Fibroblast of the aortic adventitia (primary cell): ENCODE measurements around the gene PJA1. TPM values are rescaled to one million over a fixed set of nuclear protein-coding genes. Genes with fewer than 3 reads are reported as not detected.

Experiments used
- DNase-seq: peaks from one replicate; pipeline ENCODE4 v3.0.0-alpha.2; 2010; ENCODE audit warnings: low read depth
- H3K4me3 ChIP-seq: 2 replicates; pipeline ENCODE4 v1.5.1; 2011; ENCODE audit warnings: low read depth, mild to moderate bottlenecking, control low read depth, low read length, moderate library complexity
- total RNA-seq: library from RNA; depleted of rRNA; stranded (reverse); fragments of >200 nt; gene quantifications from 2 replicates; pipeline ENCODE4 v1.2.3, GENCODE V29; 2012; ENCODE audit warnings: low replicate concordance
- TF ChIP-seq, protein P1 (sequence below): IDR thresholded peaks from 2 replicates; pipeline ENCODE4 v1.5.1; 2011; ENCODE audit warnings: mild to moderate bottlenecking, low read length, control low read depth, inconsistent platforms; ENCODE audit not compliant: insufficient read depth

Gene PJA1, protein sequence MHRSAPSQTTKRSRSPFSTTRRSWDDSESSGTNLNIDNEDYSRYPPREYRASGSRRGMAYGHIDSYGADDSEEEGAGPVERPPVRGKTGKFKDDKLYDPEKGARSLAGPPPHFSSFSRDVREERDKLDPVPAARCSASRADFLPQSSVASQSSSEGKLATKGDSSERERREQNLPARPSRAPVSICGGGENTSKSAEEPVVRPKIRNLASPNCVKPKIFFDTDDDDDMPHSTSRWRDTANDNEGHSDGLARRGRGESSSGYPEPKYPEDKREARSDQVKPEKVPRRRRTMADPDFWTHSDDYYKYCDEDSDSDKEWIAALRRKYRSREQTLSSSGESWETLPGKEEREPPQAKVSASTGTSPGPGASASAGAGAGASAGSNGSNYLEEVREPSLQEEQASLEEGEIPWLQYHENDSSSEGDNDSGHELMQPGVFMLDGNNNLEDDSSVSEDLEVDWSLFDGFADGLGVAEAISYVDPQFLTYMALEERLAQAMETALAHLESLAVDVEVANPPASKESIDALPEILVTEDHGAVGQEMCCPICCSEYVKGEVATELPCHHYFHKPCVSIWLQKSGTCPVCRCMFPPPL
- 15.7 and 31.2 TPM in 2 replicates for total RNA-seq

DNA sequence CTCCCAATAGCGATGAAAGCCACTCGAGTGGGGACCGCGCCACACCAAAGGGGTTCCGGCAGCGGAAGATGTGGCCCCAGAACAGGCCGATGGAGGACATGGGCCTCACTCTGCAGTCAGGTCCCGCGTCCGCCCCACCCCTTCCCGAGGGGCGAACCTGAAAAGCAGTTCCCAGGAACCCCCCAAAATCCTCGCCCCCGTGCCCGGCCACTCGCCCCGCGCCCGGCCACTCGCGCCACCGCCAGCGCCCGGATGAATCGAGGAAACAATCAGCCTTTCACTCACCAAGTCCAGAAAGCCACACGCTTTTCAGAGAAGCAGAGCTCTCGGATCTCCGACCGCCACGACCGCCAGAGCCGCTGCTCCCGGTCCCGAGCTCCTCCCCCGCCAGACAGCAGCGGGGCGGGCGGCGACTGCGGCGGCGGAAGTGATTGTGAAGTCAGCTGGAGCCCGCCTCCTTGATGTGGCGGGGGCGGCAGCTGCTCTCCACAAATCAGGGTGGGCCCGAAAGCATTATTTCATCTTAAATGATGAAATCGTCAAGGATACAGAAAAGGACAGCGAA lies at the start of gene PJA1:
Gene PJA1, minus strand, starts transcription at position 367 of the 565 bp plus-strand sequence. CDS start 2,380 bp downstream, outside the sequence.
- peak; percentile 64 for DNase-seq
- peak within 1 kb of the TSS; percentile 77 for H3K4me3 ChIP-seq
- TF ChIP-seq, protein P1, sequence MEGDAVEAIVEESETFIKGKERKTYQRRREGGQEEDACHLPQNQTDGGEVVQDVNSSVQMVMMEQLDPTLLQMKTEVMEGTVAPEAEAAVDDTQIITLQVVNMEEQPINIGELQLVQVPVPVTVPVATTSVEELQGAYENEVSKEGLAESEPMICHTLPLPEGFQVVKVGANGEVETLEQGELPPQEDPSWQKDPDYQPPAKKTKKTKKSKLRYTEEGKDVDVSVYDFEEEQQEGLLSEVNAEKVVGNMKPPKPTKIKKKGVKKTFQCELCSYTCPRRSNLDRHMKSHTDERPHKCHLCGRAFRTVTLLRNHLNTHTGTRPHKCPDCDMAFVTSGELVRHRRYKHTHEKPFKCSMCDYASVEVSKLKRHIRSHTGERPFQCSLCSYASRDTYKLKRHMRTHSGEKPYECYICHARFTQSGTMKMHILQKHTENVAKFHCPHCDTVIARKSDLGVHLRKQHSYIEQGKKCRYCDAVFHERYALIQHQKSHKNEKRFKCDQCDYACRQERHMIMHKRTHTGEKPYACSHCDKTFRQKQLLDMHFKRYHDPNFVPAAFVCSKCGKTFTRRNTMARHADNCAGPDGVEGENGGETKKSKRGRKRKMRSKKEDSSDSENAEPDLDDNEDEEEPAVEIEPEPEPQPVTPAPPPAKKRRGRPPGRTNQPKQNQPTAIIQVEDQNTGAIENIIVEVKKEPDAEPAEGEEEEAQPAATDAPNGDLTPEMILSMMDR = no peak

DNA sequence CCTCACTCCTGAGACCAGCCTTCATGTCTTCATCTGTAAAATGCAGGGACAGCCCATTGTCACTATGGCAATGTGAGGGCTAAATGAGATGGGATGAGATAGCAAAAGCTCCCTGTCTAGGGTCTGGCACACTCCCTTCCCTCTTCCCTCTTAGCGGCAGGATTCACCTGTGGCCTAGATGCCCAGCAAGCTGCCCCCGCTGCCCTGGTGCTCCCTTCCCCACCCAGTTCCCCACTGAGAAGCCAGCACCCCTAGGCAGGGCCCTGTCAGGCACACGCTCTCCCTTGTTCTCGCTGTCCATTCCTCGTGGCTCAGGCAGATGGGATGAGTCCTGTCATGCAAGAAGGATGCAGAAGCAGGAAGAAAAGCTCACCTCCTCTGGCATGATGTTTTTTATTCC lies 49.2 kb upstream of the PJA1 start:
- TF ChIP-seq, protein P1 = no peak
- no peak overlapping the region for H3K4me3 ChIP-seq
- DNase-seq = no peak

DNA sequence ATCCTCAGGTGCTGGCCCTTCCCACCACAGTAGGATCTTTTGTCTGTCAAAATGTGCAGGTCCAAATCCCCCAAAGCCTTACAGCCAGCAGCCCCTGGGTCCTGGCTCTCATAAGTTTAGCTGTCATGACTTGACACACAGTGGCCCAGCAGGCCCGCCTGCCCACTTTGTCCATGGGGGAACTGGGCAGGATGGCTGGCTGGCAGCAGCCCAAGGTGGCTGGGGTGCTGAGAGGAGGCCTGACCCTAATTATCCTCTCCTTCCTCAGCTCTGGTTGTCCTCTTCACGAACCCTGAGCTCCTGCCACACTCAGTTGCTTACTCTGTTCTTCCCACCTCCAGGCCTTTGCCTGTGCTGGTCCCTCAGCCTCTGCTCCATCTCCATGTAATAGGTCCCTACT lies 46.4 kb upstream of the PJA1 start:
- H3K4me3 ChIP-seq = no peak overlapping the region
- TF ChIP-seq, protein P1 = no peak
- DNase-seq = no peak

DNA sequence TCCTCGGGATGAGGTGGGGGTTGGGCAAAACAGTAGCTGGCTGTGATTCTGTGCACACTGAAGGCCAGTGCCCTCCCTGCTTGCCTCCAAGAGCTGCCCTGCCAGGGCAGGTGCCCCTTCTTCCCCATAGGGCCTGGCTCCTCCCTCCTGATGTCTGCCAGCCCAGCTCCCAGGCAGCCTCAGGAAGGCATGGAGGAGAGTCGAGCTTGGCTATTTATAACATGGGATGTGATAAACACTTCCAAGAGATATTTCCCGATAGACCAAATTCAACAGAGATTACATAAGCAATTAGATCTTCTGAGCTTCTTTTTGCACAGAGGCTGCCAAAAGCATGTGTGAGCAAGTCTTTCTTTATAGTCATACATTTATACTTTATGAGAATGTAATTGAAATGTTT lies 45.3 kb upstream of the PJA1 start:
- TF ChIP-seq, protein P1 = no peak
- DNase-seq = peak; percentile 17
- no peak overlapping the region for H3K4me3 ChIP-seq

DNA sequence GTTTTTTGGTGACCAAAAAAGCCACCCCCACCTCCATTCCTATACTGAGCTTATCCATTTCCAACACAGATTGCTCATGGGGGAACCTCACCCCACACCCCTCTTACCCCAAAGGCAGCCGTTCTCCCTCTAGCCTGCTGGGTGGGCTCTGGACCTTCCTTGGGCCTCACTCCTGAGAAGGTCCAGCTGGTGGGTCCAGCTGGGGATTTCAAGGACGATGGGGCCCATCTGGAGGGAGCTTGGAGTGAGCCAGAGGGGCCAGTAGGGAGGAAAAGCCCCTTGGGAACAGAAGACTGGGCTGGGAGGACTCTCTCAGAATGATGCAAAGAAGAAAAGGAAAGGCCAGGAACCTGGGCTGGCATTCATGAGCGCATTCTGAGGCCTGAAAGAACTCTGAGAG lies 42.0 kb upstream of the PJA1 start:
- H3K4me3 ChIP-seq = no peak overlapping the region
- TF ChIP-seq, protein P1 = no peak

DNA sequence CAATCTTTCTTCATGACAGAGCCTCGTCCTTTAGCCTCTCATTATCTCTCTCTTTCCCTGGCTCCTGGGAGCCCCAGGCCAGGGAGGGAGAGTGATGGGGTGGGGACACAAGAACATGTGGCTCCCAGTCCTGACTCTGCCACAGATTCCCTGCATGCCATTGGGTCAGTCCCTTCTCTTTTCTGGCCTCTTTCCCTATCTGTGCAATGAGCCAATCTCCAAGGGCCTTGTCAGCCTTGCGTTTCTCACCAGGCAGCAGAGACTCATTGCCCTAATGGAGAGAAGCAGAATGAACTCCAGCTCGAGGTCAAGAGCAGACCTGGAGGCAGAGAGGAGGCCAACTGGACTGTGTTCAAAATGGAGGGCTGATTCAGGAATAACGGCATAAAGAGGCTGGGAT lies 38.4 kb upstream of the PJA1 start:
- DNase-seq = no peak
- TF ChIP-seq, protein P1 = no peak
- H3K4me3 ChIP-seq = no peak overlapping the region

More for the DNA sequence above, 42.0 kb upstream of the PJA1 start:
- no peak for DNase-seq
